ENCODE results near the gene GSTO1.

- no peak for TF ChIP-seq EZH2 (IDR thresholded peaks at IDR 0.05; ENCODE audit: insufficient read depth, poor library complexity, severe bottlenecking)
- no peak for TF ChIP-seq EZH2phosphoT487 (IDR thresholded peaks at IDR 0.05; ENCODE audit: insufficient read depth, low read depth)
These were observed 39.2 kb downstream of the GSTO1 start for GRCh38 chr10:104293781-104294321.
